HS-5 (cell line): ENCODE results near the gene PLAC8.
"Not testable (repeated sequence)": the region's sequence is repeated elsewhere in the genome, so short reads cannot be mapped to it uniquely, and the experiment has no call there.

ENCODE experiments used
- DNase-seq: peaks from one replicate; pipeline ENCODE4 v3.0.0-alpha.2; 2012; ENCODE audit warnings: low read depth

PLAC8 gene

GRCh38 chr4:83112231-83112630 is 2.3 kb downstream of the PLAC8 start:
- DNase-seq: no peak

GRCh38 chr4:83111751-83112141 is 2.8 kb downstream of the PLAC8 start:
- DNase-seq: not testable (repeated sequence)

- DNase-seq: no peak
Measured at GRCh38 chr4:83110970-83111750, 3.4 kb downstream of the PLAC8 start.

- peak; percentile 53 for DNase-seq
Measured at GRCh38 chr4:83110223-83110945, 4.1 kb downstream of the PLAC8 start.

GRCh38 chr4:83109480-83110222 is 4.9 kb downstream of the PLAC8 start:
- DNase-seq: no peak

GRCh38 chr4:83108101-83108861 is 6.2 kb downstream of the PLAC8 start:
- no peak for DNase-seq

GRCh38 chr4:83107631-83108030 is 6.9 kb downstream of the PLAC8 start:
- DNase-seq: no peak

GRCh38 chr4:83104991-83105390 is 9.5 kb downstream of the PLAC8 start:
- DNase-seq: no peak

- DNase-seq: no peak
Measured at GRCh38 chr4:83096397-83096796, 18.1 kb downstream of the PLAC8 start.

- DNase-seq: no peak
Measured at GRCh38 chr4:83093060-83093640, 21.4 kb downstream of the PLAC8 start.

- no peak for DNase-seq
Measured at GRCh38 chr4:83089410-83090157, 24.9 kb downstream of the PLAC8 start.

GRCh38 chr4:83084956-83085355 is 29.6 kb downstream of the PLAC8 start:
- not testable (repeated sequence) for DNase-seq

GRCh38 chr4:83083925-83084475 is 30.5 kb downstream of the PLAC8 start:
- DNase-seq: no peak

GRCh38 chr4:83082777-83083176 is 31.8 kb downstream of the PLAC8 start:
- DNase-seq: no peak

GRCh38 chr4:83080561-83080960 is 34.0 kb downstream of the PLAC8 start:
- no peak for DNase-seq

- DNase-seq: no peak
Measured at GRCh38 chr4:83075311-83076095, 39.0 kb downstream of the PLAC8 start.

- DNase-seq: not testable (repeated sequence)
Measured at GRCh38 chr4:83074783-83075182, 39.7 kb downstream of the PLAC8 start.

GRCh38 chr4:83074086-83074704 is 40.3 kb downstream of the PLAC8 start:
- peak; percentile 30 for DNase-seq

GRCh38 chr4:83071116-83071515 is 43.4 kb downstream of the PLAC8 start:
- DNase-seq: no peak
